CD4-positive, alpha-beta T cell treated with Interleukin-2 at 100 ng/mL for 4 hours (primary cell): ENCODE data around the gene GLRX5.

ENCODE experiments used
- DNase-seq: peaks from one replicate; pipeline ENCODE4 v3.0.0-alpha.2; 2020; ENCODE audit warnings: low spot score

GLRX5 gene

GRCh38 chr14:95518045-95518751, 16.7 kb upstream of the GLRX5 start:
- peak; percentile 50 for DNase-seq

DNA sequence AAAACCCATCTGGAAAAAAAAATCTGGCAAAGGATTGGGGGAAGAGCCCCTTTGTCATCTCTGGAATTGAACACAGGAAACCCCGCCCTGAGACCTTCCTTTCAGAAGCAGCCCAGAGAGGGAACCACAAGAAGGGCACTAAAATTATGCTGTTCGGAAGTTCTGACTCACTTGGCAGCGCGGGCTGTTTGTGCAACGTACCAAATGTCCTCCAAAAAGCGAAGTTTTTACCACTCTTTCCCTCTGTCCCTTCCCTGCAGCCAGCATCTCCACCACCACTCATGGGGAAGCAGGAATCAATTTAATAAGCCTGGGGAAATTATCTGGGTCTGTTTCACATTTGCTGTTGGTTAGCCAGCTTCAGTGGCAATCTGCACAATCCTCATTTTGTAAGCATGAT, 15.2 kb upstream of the GLRX5 start:
- DNase-seq = peak; percentile 84

GRCh38 chr14:95520346-95520745, 14.5 kb upstream of the GLRX5 start:
- DNase-seq = peak; percentile 39

DNA sequence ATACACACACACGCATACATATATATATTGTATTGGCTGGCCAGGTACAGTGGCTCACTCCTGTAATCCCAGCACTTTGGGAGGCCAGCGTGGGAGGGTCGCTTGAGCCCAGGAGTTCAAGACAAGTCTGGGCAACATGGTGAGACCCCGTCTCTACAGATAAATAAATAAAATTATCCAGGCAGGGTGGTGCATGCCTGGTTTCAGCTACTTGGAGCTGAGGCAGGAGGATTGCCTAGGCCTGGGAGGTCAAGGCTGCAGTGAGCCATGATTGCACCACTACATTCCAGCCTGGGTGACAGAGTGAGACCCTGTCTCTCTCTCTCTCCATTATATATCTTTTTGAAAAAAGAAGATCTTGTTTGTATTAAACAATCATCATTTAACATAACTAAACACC, 13.8 kb upstream of the GLRX5 start:
- no peak for DNase-seq

DNA sequence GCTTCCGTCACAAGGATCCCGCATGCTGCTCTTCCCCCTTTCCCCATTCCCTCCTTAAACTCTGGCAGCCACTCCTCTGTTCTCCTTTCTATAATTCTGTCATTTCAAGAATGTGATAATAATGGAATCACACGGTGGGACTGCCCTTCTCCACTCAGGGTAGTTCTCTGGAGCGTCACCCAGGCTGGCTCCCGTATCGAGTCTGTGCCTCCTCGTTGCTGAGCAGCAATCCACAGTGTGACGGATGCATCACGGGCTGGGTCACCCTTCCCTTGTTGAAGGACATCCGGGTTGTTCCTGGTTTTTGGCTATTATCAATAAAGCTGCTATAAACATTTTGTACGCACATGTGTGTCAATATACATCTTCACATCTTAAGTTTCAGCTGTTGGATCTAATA, 12.7 kb upstream of the GLRX5 start:
- DNase-seq = no peak

- DNase-seq = peak; percentile 34
Observed at GRCh38 chr14:95522556-95522955, 12.3 kb upstream of the GLRX5 start.

- DNase-seq = peak; percentile 89
Observed at GRCh38 chr14:95523051-95523814, 11.6 kb upstream of the GLRX5 start.

DNA sequence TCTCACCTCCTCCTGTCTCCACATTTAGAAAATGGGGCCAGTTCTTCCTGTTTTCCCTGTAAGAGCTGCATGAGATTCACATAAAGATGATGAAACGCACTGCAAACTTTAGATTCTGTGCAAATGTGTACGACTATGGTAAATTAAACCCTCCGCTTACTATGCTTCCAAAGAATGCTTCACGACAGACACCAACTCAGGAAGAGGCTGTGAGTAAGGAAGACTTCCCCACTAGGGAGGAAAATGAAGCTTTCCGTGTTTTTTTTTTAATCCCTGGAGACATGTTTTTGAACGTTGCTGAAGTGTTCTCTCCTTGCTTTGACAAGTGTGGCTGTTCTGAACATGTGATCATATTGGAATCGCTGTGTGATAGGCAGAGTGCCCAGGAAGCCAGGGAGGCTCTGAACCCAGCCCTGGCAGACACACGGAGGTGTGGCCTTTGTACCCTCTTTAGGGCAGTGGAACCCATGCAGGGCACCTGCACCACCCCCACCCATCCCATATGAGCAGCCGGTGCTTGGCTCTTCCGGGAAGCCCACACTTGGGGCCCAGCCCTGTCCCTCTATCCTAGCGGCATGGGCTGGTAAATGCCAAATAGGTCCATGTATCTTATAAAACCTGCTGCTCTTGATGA, 10.9 kb upstream of the GLRX5 start:
- peak; percentile 53 for DNase-seq

DNA sequence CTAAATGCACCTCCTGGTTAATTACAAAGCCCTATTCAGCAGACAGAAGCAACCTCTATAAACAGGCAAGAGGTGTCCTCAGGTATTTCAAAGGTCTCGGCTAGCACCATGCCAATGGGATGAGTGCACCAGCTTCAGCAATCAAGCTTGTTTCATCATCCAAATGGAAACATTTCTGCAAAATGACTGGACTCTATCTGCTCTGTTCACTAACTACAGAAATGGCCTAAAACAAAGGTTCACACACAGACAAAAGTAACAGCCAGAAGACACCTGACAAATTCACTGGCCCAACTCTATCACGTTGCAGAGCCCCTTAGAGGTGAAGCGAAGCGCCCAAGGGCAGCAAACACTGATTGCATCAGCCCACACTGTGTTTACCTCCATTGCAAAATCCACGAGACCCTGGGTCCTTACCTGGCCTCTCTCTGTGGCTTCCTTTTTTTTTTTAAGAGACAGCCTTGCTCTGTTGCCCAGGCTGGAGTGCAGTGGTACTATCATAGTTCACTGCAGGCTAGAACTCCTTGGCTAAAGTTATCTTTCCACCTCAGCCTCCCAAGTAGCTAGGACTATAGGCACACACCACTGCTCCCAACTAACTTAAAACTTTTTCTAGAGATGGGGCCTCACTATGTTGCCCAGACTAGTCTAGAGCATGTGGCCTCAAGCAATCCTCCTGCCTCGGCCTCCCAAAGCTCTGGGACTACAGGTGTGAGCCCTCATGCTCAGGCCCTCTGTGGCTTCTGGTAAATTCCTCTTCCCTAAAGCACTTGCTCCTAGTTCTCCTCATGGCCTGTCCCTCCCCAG, 9.9 kb upstream of the GLRX5 start:
- DNase-seq = no peak

DNA sequence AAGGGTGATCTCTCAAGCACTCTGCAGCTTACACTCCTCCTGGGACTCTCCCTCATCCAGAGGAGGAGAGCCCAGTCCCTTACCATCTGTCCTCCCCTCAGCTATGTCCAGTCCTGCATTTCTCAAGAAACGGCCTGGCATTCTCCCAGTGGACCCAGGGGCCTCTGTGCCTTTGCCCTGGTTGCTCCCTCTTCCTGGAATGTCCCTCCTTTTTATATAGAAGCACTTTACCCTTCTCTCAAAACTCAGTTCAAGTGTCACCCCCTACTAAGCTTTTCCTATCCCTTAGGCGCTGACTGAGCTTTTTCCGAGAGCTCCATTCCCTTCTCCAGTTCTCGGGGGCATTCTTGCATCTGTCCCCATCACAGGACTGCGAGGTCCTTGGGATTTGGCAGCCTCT, 8.9 kb upstream of the GLRX5 start:
- no peak for DNase-seq

- DNase-seq = no peak
Observed at GRCh38 chr14:95526483-95527386, 8.1 kb upstream of the GLRX5 start.

- peak; percentile 80 for DNase-seq
Observed at GRCh38 chr14:95527387-95528002, 7.4 kb upstream of the GLRX5 start.

- DNase-seq = no peak
Observed at GRCh38 chr14:95529216-95529615, 5.6 kb upstream of the GLRX5 start.

DNA sequence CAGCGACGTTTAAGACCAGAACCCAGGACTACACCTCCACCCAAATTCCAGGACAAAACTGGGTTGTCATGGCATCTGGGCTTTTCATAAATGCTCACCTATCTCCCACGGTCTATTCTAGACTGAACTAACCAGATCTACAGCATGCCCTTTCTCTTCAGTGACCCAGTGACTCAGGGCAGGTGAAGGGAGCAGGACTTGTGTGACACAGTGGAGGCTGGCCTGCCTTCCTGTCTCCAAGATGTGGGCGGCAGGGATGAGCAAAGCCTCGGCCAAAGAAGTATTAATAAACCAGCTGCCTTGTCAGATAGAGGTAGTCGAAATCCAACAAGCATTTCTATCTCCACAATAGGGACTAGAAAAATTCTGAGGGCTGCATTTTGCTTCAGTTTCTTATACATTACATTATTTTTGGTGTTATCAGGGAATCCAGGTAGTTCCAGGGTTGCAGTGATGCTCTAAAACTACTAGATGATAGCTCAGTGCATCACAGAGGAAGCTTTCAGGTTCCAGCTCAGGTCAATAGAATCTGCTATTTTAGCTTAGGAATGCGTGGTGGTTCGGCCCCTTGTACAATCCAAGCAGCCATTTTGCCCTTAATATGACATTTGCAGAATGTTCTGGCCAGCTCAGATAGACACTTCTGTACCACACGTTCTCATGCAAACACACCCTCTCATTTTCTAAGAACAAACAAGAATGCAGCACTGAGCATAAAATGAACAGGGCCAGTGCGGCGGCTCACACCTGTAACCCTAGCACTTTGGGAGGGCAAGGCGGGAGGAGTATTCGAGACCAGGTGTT, 4.2 kb upstream of the GLRX5 start:
- DNase-seq = no peak

GRCh38 chr14:95531473-95531872, 3.4 kb upstream of the GLRX5 start:
- DNase-seq = no peak

GRCh38 chr14:95531969-95532368, 2.9 kb upstream of the GLRX5 start:
- no peak for DNase-seq

GRCh38 chr14:95533391-95533821, 1.4 kb upstream of the GLRX5 start:
- no peak for DNase-seq

GRCh38 chr14:95533822-95534221, 1.0 kb upstream of the GLRX5 start:
- no peak for DNase-seq

DNA sequence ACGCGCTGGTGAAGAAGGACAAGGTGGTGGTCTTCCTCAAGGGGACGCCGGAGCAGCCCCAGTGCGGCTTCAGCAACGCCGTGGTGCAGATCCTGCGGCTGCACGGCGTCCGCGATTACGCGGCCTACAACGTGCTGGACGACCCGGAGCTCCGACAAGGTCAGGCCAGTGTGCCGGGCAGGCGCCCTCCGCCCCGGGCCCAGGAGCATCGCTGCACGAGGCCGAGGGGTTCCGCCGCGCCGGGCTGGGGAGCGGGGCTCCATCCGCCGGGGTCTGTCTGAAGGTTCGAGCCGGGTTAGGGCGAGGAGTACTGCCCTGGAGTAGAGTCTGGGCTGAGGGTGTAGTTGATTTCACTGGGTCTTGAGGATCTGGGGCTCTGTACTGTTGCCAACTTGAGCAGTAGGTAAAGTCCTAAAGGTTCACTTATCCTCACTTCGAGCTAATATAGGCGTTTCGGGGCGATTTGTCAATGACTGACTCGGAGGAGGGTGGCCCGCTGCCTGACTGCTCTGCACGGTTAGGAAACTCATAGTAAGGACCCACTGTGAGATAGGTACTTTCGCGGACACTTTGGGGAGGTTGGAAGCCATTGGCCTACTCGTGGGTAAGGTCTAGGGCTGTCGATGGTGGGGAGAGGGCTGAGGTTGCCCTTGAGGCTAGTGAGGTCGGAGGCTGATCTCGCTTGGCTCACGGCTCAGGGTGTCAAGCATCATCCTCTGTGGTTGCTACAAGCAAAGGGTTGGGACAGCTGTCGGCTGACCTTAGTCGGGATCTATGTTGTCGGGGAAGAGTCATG, 574 bp downstream of the GLRX5 start:
- DNase-seq = no peak
